TTC549 (cell line): ENCODE measurements around the gene GPRC5B.

Experiments
- FAIRE-seq: peaks from 2 replicates; lab custom pipeline; 2012; peaks lifted over from hg19 to GRCh38; lab: Jason Lieb, UNC

The GPRC5B gene

GRCh38 chr16:19871721-19872120 is 12.9 kb downstream of the GPRC5B start:
- FAIRE-seq = no peak

- FAIRE-seq = no peak
Observed at GRCh38 chr16:19868421-19868820, 16.2 kb downstream of the GPRC5B start.

GRCh38 chr16:19864566-19864965 is 20.1 kb downstream of the GPRC5B start:
- FAIRE-seq = no peak

- FAIRE-seq = no peak
Observed at GRCh38 chr16:19863990-19864389, 20.7 kb downstream of the GPRC5B start.

- FAIRE-seq = no peak
Observed at GRCh38 chr16:19861811-19862327, 22.8 kb downstream of the GPRC5B start.

GRCh38 chr16:19861133-19861532 is 23.5 kb downstream of the GPRC5B start:
- FAIRE-seq = no peak

GRCh38 chr16:19860166-19861041 is 24.2 kb downstream of the GPRC5B start:
- no peak for FAIRE-seq

- FAIRE-seq = no peak
Observed at GRCh38 chr16:19859603-19860002, 25.0 kb downstream of the GPRC5B start.

GRCh38 chr16:19859166-19859565 is 25.5 kb downstream of the GPRC5B start:
- FAIRE-seq = no peak

GRCh38 chr16:19858340-19859018 is 26.2 kb downstream of the GPRC5B start:
- FAIRE-seq = no peak

- FAIRE-seq = no peak
Observed at GRCh38 chr16:19857593-19858339, 26.9 kb downstream of the GPRC5B start.

- no peak for FAIRE-seq
Observed at GRCh38 chr16:19856120-19856519, 28.5 kb downstream of the GPRC5B start.

- FAIRE-seq = no peak
Observed at GRCh38 chr16:19854543-19854876, 30.1 kb downstream of the GPRC5B start.

- no peak for FAIRE-seq
Observed at GRCh38 chr16:19853742-19854542, 30.7 kb downstream of the GPRC5B start.

- FAIRE-seq = no peak
Observed at GRCh38 chr16:19853132-19853741, 31.4 kb downstream of the GPRC5B start.

- FAIRE-seq = no peak
Observed at GRCh38 chr16:19851476-19851875, 33.2 kb downstream of the GPRC5B start.

GRCh38 chr16:19850131-19850817 is 34.4 kb downstream of the GPRC5B start:
- no peak for FAIRE-seq

GRCh38 chr16:19848756-19849155 is 35.9 kb downstream of the GPRC5B start:
- no peak for FAIRE-seq

- no peak for FAIRE-seq
Observed at GRCh38 chr16:19846436-19846835, 38.2 kb downstream of the GPRC5B start.

GRCh38 chr16:19844945-19845641 is 39.6 kb downstream of the GPRC5B start:
- FAIRE-seq = no peak
